ENCODE data around the gene NR0B2. TPM values are rescaled to one million over a fixed set of nuclear protein-coding genes. Genes with fewer than 3 reads are reported as not detected.

NR0B2 gene
- total RNA-seq, 6 experiments from 2014 or later = 25.6 to 69.6 (median 43.0) TPM

DNA sequence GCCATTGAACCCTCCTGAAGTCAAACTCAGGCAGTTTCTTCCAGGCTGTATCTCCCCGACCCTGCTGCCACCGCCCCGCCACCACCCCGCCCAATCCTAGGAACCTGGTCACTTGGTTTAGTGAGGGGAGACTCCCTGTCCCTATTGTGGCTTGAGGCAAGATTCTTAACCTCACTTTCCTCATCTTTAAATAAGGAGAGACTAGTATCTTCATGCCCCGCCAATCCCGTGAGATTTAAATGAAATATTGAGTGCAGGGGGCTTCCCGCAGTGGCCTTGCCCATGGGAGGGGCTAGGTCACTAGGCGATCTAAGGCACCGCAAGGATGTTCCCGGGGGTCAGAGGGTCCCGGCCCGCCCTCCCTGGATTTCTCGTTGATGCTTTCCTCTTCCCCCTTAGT is 45.5 kb upstream of the NR0B2 start:
- no peak for DNase-seq
- H3K27me3 ChIP-seq = no peaks in the 10 kb centered on the region

DNA sequence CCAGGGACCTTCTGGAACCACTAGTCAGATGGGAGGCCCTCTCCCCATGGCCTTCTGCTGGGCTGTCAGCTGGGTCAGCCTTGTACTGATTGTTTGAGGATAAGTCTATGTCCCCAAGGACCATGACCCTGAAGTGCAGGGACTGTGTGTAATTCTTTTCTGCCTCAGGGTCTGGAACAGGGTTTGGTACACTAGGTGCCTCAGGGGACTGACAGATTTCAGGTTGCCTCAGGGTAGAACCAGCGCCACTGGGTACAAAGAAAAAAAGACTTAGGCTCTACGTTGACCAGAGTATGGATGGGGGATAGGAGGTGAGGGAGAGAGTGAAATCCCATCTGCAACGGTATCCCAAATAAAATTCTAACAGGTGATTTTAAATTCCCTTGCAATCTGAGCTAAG is 43.5 kb upstream of the NR0B2 start:
- intact Hi-C loops (cut with DNase I) = no loop called here
- Histone ChIP-seq H3K27me3 (no peaks in the 10 kb centered on the region), H3K4me1 (peaks cover 0 to 6% (median 0%) of the 10 kb centered on the region in 4 donors), H3K4me3 (no peak overlapping the region), H3K27ac (no peak overlapping the region), H3K9me3 (no peaks in the 10 kb centered on the region), H3K36me3 (no peaks in the 10 kb centered on the region)
- no peak for DNase-seq
- ATAC-seq = no peak
- 94% methylated on average over 3 of the region's 3 CpGs for WGBS (ENCODE audit: insufficient coverage, low coverage, low lambda C conversion rate, missing lambda C conversion rate)
- TF ChIP-seq, protein P1, sequence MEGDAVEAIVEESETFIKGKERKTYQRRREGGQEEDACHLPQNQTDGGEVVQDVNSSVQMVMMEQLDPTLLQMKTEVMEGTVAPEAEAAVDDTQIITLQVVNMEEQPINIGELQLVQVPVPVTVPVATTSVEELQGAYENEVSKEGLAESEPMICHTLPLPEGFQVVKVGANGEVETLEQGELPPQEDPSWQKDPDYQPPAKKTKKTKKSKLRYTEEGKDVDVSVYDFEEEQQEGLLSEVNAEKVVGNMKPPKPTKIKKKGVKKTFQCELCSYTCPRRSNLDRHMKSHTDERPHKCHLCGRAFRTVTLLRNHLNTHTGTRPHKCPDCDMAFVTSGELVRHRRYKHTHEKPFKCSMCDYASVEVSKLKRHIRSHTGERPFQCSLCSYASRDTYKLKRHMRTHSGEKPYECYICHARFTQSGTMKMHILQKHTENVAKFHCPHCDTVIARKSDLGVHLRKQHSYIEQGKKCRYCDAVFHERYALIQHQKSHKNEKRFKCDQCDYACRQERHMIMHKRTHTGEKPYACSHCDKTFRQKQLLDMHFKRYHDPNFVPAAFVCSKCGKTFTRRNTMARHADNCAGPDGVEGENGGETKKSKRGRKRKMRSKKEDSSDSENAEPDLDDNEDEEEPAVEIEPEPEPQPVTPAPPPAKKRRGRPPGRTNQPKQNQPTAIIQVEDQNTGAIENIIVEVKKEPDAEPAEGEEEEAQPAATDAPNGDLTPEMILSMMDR (IDR thresholded peaks at IDR 0.05) = no peak
- TF ChIP-seq POLR2A (IDR thresholded peaks at IDR 0.05) = no peak

More for the DNA sequence above, 45.5 kb upstream of the NR0B2 start:
- intact Hi-C loops (cut with DNase I) = no loop called here
- H3K4me1 ChIP-seq = peaks cover 0 to 13% (median 4%) of the 10 kb centered on the region in 4 donors
- peak overlapping the region in 2 of 3 donors; percentile 78 to 82 for H3K4me3 ChIP-seq
- TF ChIP-seq, protein P1 (IDR thresholded peaks at IDR 0.05) = no peak
- no peak for TF ChIP-seq POLR2A (IDR thresholded peaks at IDR 0.05)
- no peaks in the 10 kb centered on the region for H3K9me3 ChIP-seq
- H3K27ac ChIP-seq = no peak overlapping the region
- no peaks in the 10 kb centered on the region for H3K36me3 ChIP-seq
- 28% methylated on average over 11 of the region's 13 CpGs for WGBS (ENCODE audit: insufficient coverage, low coverage, low lambda C conversion rate, missing lambda C conversion rate)
- ATAC-seq = no peak

DNA sequence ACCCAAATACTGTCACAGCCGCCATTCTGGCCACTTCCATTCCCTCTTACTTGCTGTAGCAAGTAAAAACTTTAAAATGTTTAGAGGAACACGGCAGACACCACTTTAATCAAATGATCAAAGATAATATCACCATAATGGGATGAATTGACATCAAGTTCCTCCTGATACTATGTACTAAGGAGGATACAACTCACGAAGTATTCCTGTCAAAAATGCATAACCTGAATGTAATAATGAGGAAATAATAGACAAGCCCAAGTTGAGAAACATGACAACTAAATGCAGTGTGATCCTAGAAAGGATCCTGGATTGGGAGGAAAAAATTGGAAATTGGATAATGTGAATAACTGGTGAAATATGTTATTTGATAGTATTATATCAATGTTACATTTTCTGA is 42.5 kb upstream of the NR0B2 start:
- DNase-seq (no peak), ATAC-seq (no peak)
- H3K27me3 ChIP-seq = no peaks in the 10 kb centered on the region

DNA sequence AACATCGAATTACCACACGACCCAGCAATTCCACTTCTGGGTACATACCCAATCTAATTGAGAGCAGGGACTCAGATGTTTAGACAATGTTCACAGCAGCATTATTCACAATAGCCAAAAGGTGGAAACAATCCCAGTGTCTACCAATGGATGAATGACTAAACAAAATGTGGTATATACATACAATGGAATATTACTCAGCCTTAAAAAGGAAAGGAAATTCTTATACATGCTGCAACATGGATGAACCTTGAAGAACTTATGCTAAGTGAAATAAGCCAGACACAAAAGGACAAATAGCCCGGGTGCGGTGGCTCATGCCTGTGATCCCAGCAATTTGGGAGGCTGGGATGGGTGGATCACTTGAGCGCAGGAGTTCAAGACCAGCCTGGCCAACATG is 39.6 kb upstream of the NR0B2 start:
- no peak overlapping the region for H3K4me3 ChIP-seq
- DNase-seq = no peak

More for the DNA sequence above, 42.5 kb upstream of the NR0B2 start:
- Histone ChIP-seq H3K4me3 (no peak overlapping the region), H3K4me1 (peaks cover 0 to 6% (median 0%) of the 10 kb centered on the region in 4 donors), H3K9me3 (no peaks in the 10 kb centered on the region), H3K36me3 (no peaks in the 10 kb centered on the region), H3K27ac (no peak overlapping the region)
- 92% methylated on average over 3 of the region's 3 CpGs for WGBS (ENCODE audit: insufficient coverage, low coverage, low lambda C conversion rate, missing lambda C conversion rate)
- TF ChIP-seq, protein P1 (IDR thresholded peaks at IDR 0.05) = no peak
- intact Hi-C loops (cut with DNase I) = no loop called here

More for the DNA sequence above, 39.6 kb upstream of the NR0B2 start:
- H3K36me3 ChIP-seq = no peaks in the 10 kb centered on the region
- TF ChIP-seq, protein P1 (IDR thresholded peaks at IDR 0.05) = no peak
- TF ChIP-seq POLR2A (IDR thresholded peaks at IDR 0.05) = no peak
- H3K4me1 ChIP-seq = peaks cover 0 to 20% (median 8%) of the 10 kb centered on the region in 4 donors
- H3K9me3 ChIP-seq = no peaks in the 10 kb centered on the region
- intact Hi-C loops (cut with DNase I) = no loop called here
- 94% methylated on average over 4 of the region's 5 CpGs for WGBS (ENCODE audit: insufficient coverage, low coverage, low lambda C conversion rate, missing lambda C conversion rate)
- no peak for ATAC-seq
- no peak overlapping the region for H3K27ac ChIP-seq
- H3K27me3 ChIP-seq = no peaks in the 10 kb centered on the region

Data from right lobe of liver (tissue), 6 donors.